Dedifferentiated amniotic fluid mesenchymal stem cell (primary cell): ENCODE data around the gene RUFY3.

ENCODE experiments used
- DNase-seq: peaks from one replicate; pipeline ENCODE4 v3.0.0-alpha.2; 2016; ENCODE audit errors: extremely low spot score

The RUFY3 gene

GRCh38 chr4:70841211-70841610 lies 119.4 kb downstream of the RUFY3 start:
- DNase-seq: no peak

GRCh38 chr4:70841951-70842350 lies 120.2 kb downstream of the RUFY3 start:
- no peak for DNase-seq

GRCh38 chr4:70842761-70843435 lies 121.1 kb downstream of the RUFY3 start:
- DNase-seq: no peak

GRCh38 chr4:70844180-70844579 lies 122.4 kb downstream of the RUFY3 start:
- no peak for DNase-seq

GRCh38 chr4:70849291-70849690 lies 127.5 kb downstream of the RUFY3 start:
- no peak for DNase-seq

- no peak for DNase-seq
Measured at GRCh38 chr4:70855464-70855863, 133.7 kb downstream of the RUFY3 start.
